ENCODE data around the gene ABLIM3. TPM values are rescaled to one million over a fixed set of nuclear protein-coding genes. Genes with fewer than 3 reads are reported as not detected.

The ABLIM3 gene
- total and polyA plus RNA-seq, 2 experiments from 2014 or later: 0.19 to 2.2 TPM

DNA sequence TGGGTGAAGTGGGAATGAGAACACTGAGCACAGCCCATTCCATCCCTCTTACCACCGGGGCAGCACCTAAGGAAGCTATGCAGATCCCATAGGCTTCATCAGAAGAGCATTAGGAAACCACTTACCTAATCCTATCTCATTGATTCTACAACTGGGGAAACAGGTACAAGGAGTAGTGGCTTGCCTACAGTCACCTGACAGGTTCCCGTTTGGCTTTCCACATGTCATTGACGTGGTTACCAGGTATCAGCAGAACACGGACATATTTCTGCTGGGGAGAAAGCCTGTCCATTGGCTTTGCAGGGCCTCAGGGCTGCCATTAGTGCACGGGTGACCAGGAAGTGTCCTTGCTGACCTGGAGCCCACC, 141.7 kb downstream of the ABLIM3 start:
- H3K4me3 Mint-ChIP-seq: no peak overlapping the region
- H3K4me2 ChIP-seq: no peak overlapping the region
- H3K27me3 ChIP-seq (ENCODE audit: insufficient read depth): no peaks in the 10 kb centered on the region
- no peak for TF ChIP-seq ZNF331 (CRISPR knock-in tag; IDR thresholded peaks at IDR 0.05; ENCODE audit: low read depth)
- no peak for TF ChIP-seq ZNF114 (CRISPR knock-in tag; IDR thresholded peaks at IDR 0.05)
- TF ChIP-seq, protein P1, sequence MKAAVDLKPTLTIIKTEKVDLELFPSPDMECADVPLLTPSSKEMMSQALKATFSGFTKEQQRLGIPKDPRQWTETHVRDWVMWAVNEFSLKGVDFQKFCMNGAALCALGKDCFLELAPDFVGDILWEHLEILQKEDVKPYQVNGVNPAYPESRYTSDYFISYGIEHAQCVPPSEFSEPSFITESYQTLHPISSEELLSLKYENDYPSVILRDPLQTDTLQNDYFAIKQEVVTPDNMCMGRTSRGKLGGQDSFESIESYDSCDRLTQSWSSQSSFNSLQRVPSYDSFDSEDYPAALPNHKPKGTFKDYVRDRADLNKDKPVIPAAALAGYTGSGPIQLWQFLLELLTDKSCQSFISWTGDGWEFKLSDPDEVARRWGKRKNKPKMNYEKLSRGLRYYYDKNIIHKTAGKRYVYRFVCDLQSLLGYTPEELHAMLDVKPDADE (IDR thresholded peaks at IDR 0.05): no peak
- TF ChIP-seq JUNB (IDR thresholded peaks at IDR 0.05; ENCODE audit: unreplicated experiment): no peak
- TF ChIP-seq EZH2phosphoT487 (IDR thresholded peaks at IDR 0.05; ENCODE audit: unreplicated experiment): no peak
- TF ChIP-seq EZH2 (IDR thresholded peaks at IDR 0.05; ENCODE audit: low read depth, unreplicated experiment): no peak
- TF ChIP-seq, protein P2, sequence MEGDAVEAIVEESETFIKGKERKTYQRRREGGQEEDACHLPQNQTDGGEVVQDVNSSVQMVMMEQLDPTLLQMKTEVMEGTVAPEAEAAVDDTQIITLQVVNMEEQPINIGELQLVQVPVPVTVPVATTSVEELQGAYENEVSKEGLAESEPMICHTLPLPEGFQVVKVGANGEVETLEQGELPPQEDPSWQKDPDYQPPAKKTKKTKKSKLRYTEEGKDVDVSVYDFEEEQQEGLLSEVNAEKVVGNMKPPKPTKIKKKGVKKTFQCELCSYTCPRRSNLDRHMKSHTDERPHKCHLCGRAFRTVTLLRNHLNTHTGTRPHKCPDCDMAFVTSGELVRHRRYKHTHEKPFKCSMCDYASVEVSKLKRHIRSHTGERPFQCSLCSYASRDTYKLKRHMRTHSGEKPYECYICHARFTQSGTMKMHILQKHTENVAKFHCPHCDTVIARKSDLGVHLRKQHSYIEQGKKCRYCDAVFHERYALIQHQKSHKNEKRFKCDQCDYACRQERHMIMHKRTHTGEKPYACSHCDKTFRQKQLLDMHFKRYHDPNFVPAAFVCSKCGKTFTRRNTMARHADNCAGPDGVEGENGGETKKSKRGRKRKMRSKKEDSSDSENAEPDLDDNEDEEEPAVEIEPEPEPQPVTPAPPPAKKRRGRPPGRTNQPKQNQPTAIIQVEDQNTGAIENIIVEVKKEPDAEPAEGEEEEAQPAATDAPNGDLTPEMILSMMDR (conservative IDR thresholded peaks at IDR 0.05; ENCODE audit: low read depth in 2 of 2): no peak
- no peak for TF ChIP-seq CREB1 (CRISPR knock-in tag; IDR thresholded peaks at IDR 0.05; ENCODE audit: low read depth)
- TF ChIP-seq, protein P3, sequence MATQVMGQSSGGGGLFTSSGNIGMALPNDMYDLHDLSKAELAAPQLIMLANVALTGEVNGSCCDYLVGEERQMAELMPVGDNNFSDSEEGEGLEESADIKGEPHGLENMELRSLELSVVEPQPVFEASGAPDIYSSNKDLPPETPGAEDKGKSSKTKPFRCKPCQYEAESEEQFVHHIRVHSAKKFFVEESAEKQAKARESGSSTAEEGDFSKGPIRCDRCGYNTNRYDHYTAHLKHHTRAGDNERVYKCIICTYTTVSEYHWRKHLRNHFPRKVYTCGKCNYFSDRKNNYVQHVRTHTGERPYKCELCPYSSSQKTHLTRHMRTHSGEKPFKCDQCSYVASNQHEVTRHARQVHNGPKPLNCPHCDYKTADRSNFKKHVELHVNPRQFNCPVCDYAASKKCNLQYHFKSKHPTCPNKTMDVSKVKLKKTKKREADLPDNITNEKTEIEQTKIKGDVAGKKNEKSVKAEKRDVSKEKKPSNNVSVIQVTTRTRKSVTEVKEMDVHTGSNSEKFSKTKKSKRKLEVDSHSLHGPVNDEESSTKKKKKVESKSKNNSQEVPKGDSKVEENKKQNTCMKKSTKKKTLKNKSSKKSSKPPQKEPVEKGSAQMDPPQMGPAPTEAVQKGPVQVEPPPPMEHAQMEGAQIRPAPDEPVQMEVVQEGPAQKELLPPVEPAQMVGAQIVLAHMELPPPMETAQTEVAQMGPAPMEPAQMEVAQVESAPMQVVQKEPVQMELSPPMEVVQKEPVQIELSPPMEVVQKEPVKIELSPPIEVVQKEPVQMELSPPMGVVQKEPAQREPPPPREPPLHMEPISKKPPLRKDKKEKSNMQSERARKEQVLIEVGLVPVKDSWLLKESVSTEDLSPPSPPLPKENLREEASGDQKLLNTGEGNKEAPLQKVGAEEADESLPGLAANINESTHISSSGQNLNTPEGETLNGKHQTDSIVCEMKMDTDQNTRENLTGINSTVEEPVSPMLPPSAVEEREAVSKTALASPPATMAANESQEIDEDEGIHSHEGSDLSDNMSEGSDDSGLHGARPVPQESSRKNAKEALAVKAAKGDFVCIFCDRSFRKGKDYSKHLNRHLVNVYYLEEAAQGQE (IDR thresholded peaks at IDR 0.05; ENCODE audit: unreplicated experiment): no peak
- no peak for TF ChIP-seq STAT1 (IDR thresholded peaks at IDR 0.05; ENCODE audit: unreplicated experiment)
- TF ChIP-seq NANOG (IDR thresholded peaks at IDR 0.05; ENCODE audit: borderline replicate concordance): no peak
- no peak for TF ChIP-seq POLR2AphosphoS5 (IDR thresholded peaks at IDR 0.05; ENCODE audit: low read depth)
- TF ChIP-seq, protein P4, sequence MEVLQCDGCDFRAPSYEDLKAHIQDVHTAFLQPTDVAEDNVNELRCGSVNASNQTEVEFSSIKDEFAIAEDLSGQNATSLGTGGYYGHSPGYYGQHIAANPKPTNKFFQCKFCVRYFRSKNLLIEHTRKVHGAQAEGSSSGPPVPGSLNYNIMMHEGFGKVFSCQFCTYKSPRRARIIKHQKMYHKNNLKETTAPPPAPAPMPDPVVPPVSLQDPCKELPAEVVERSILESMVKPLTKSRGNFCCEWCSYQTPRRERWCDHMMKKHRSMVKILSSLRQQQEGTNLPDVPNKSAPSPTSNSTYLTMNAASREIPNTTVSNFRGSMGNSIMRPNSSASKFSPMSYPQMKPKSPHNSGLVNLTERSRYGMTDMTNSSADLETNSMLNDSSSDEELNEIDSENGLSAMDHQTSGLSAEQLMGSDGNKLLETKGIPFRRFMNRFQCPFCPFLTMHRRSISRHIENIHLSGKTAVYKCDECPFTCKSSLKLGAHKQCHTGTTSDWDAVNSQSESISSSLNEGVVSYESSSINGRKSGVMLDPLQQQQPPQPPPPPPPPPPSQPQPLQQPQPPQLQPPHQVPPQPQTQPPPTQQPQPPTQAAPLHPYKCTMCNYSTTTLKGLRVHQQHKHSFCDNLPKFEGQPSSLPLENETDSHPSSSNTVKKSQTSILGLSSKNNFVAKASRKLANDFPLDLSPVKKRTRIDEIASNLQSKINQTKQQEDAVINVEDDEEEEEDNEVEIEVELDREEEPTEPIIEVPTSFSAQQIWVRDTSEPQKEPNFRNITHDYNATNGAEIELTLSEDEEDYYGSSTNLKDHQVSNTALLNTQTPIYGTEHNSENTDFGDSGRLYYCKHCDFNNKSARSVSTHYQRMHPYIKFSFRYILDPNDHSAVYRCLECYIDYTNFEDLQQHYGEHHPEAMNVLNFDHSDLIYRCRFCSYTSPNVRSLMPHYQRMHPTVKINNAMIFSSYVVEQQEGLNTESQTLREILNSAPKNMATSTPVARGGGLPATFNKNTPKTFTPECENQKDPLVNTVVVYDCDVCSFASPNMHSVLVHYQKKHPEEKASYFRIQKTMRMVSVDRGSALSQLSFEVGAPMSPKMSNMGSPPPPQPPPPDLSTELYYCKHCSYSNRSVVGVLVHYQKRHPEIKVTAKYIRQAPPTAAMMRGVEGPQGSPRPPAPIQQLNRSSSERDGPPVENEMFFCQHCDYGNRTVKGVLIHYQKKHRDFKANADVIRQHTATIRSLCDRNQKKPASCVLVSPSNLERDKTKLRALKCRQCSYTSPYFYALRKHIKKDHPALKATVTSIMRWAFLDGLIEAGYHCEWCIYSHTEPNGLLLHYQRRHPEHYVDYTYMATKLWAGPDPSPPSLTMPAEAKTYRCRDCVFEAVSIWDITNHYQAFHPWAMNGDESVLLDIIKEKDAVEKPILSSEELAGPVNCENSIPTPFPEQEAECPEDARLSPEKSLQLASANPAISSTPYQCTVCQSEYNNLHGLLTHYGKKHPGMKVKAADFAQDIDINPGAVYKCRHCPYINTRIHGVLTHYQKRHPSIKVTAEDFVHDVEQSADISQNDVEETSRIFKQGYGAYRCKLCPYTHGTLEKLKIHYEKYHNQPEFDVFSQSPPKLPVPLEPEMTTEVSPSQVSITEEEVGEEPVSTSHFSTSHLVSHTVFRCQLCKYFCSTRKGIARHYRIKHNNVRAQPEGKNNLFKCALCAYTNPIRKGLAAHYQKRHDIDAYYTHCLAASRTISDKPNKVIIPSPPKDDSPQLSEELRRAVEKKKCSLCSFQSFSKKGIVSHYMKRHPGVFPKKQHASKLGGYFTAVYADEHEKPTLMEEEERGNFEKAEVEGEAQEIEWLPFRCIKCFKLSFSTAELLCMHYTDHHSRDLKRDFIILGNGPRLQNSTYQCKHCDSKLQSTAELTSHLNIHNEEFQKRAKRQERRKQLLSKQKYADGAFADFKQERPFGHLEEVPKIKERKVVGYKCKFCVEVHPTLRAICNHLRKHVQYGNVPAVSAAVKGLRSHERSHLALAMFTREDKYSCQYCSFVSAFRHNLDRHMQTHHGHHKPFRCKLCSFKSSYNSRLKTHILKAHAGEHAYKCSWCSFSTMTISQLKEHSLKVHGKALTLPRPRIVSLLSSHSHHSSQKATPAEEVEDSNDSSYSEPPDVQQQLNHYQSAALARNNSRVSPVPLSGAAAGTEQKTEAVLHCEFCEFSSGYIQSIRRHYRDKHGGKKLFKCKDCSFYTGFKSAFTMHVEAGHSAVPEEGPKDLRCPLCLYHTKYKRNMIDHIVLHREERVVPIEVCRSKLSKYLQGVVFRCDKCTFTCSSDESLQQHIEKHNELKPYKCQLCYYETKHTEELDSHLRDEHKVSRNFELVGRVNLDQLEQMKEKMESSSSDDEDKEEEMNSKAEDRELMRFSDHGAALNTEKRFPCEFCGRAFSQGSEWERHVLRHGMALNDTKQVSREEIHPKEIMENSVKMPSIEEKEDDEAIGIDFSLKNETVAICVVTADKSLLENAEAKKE (CRISPR knock-in tag; IDR thresholded peaks at IDR 0.05): no peak
- no peaks in the 10 kb centered on the region; the same call in 2 of the 3 replicates for H3K4me1 Mint-ChIP-seq
- H3K27me3 Mint-ChIP-seq (ENCODE audit: insufficient read depth, low read depth, poor library complexity): peaks cover 3% of the 10 kb centered on the region
- H3K9me2 ChIP-seq (ENCODE audit: insufficient read depth): 0 out of 2 replicates have a peak, but pooled peaks cover 6% of the 10 kb centered on the region
- ATAC-seq: no peak
- no peaks in the 10 kb centered on the region for H3K4me1 ChIP-seq (ENCODE audit: insufficient read depth)
- no peak overlapping the region for H2AFZ ChIP-seq
- H4K20me1 ChIP-seq (replicated peaks; ENCODE audit: insufficient read depth): no peaks in the 10 kb centered on the region; the same call in 1 of the 2 replicates
- no peak overlapping the region for H3K27ac ChIP-seq (ENCODE audit: low read depth)
- DNase-seq (ENCODE audit: low spot score): no peak
- no peaks in the 10 kb centered on the region for H3K36me3 Mint-ChIP-seq (ENCODE audit: low read depth)
- no peaks in the 10 kb centered on the region for H3F3A ChIP-seq (replicated peaks; ENCODE audit: low read depth)
- H3K4me3 ChIP-seq: no peak overlapping the region
- no peaks in the 10 kb centered on the region for H3K9me3 Mint-ChIP-seq
- no peak overlapping the region for H3K27ac Mint-ChIP-seq
- no peaks in the 10 kb centered on the region for H3K36me3 ChIP-seq (ENCODE audit: insufficient read depth)
- no peaks in the 10 kb centered on the region for H3K79me2 ChIP-seq (replicated peaks; ENCODE audit: insufficient read depth)

Data from GM23338 (cell line).